ENCODE results near the gene SLC30A3.

SLC30A3 gene

GRCh38 chr2:27256855-27257454, 5.9 kb downstream of the SLC30A3 start:
- DNase-seq (ENCODE audit: low read depth), result no peak

DNA sequence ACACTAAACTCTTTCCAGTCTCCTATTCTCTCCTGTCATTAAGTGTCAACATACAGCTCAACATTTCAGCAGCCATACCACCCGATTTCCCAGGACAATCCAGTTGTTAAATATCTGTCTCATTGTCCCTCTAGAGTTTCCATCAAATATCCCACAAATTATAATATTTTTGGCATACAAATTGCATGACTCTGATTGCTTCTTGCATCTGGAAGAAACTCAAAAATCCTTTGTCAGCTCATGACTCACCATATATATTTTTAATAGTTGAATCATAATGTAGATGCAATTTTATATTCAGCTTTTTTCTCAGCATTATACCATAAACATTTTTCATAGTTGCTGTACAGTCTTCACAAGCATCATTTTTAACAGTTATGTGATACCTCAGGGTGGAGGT, 7.2 kb downstream of the SLC30A3 start:
- no peak for DNase-seq (ENCODE audit: low read depth)

DNA sequence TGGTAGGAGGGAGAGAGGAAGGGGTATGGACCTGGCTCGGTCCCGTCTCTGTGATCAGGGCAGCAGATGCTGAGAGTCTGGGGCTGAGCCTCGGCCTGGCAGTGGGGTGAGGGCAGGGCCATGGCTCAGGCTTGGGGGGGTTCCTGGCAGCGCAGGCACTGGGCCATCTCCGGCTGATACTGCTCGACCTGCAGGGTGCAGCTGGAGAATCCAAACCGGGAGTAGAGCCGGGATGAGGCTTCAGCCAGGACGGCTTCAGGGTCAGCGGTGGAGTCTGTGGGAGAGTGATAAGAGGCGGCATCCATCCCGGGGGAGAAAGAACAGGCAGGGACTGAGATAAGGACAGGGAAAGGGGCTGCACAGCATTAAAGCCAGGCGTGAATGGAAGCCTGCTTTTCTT, 7.7 kb downstream of the SLC30A3 start:
- no peak for DNase-seq (ENCODE audit: low read depth)

DNA sequence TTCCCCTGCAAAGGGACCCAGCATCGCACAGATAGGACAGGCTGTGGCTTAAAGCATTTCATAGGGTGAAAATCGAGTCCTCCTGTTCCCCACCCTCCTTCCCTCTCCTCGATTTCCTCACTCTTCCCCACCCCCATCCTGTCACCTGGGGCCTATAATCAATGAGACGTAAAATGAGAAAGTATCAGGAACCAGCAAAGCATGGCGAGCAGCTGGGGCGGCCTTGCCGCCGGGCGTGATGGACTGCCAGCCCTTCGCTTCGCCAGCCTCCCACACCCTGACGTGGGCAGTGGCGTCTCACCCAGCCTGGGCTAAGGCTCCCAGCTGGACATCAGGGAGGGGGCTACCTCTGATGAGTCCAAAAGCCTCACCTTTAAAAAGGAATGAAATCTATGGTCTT, 11.1 kb downstream of the SLC30A3 start:
- no peak for DNase-seq (ENCODE audit: low read depth)

DNA sequence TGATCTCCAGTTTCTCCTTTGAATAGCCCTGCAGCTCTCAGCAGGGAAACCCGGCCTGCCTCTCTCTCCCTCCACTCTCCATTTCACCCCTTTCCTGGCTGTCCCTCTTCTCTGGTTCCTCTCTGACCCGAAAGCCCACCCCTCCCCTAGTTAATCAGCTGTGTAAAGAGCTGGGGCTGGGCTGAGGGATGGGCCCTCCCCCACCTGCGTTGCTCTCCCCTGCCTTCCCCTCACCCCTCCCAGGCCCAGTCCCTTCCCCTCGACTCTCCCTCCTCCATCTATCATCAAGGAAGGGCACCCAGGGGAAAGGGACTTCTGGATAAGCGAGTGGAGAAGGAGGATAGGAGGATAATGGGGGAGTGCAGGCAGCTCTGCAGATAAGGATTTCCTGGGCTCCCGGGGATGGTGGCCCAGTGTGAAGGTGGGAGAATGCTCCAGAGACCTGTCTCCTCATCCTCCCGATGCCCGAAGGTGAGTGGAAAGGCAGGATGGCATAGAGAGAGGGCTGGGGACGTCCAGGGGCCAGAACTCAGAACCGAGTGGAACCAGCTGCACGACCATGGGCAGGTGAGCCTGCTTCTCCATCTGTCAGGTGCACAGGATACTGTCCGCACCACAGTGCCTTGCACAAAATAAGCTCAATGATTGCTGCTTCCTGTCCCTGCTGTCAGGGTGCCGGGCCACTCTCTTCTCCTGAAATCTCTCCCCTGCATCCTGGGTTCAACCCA, 12.0 kb downstream of the SLC30A3 start:
- no peak for DNase-seq (ENCODE audit: low read depth)

DNA sequence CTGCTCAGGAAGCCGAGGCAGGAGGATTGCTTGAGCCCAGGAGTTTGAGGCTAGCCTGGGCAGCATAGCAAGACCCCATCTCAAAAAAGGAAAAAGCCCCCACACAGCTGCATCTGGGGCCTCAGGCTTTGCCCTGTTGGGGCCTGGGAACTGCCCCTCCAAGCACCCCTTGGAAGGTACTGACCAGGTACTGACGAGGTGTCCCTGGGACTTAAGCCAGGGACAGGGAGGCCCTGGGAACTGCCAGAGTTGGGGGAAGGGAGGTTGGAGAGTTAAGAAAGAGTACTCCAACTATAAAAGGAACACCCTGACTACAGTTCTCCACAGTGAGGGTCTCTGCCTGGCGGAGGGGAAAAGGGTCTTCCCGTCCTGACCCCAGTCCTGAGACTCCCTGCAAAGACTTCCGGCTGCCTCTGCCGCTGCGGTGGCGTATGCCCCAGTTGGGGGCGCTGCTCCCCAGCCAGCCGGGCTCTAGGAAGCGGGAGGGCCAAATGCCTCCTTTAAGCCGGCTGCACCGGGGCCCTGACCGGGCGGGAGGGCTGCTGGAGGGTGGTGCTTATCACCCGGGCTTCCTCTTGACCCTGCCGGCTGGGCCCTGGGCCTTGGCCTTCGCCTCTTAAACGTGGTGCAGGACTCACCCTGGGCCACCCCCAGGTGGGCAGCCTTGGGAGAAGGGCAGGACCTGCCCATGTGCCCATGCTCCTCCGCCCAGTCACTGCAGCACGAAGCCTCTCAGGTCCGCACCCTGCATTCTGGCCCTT, 12.8 kb downstream of the SLC30A3 start:
- peak; percentile 3 for DNase-seq (ENCODE audit: low read depth)

GRCh38 chr2:27249159-27249890, 13.5 kb downstream of the SLC30A3 start:
- DNase-seq (ENCODE audit: low read depth), result no peak

DNA sequence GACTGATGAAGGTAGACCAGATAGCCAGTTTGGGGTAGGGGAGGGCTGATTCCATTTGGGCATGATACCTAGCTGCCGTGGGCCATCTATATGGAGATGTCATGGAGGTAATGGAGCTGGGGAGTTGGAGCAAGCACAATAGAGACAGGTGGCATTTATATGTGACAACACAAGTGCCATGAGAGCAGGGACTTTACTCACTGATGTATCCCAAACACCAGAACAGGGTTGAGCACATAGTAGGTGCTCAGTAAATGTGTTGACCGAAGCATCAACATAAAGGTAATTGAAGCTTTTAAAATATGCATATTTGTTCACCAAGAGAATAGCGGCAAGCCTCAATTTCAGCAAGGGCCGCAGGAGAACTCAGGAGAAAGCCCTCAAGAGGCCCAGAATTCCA, 15.0 kb downstream of the SLC30A3 start:
- DNase-seq (ENCODE audit: low read depth), result no peak

- DNase-seq (ENCODE audit: low read depth), result no peak
These were observed 17.2 kb downstream of the SLC30A3 start for GRCh38 chr2:27245626-27246025.

GRCh38 chr2:27245116-27245515, 17.7 kb downstream of the SLC30A3 start:
- no peak for DNase-seq (ENCODE audit: low read depth)

DNA sequence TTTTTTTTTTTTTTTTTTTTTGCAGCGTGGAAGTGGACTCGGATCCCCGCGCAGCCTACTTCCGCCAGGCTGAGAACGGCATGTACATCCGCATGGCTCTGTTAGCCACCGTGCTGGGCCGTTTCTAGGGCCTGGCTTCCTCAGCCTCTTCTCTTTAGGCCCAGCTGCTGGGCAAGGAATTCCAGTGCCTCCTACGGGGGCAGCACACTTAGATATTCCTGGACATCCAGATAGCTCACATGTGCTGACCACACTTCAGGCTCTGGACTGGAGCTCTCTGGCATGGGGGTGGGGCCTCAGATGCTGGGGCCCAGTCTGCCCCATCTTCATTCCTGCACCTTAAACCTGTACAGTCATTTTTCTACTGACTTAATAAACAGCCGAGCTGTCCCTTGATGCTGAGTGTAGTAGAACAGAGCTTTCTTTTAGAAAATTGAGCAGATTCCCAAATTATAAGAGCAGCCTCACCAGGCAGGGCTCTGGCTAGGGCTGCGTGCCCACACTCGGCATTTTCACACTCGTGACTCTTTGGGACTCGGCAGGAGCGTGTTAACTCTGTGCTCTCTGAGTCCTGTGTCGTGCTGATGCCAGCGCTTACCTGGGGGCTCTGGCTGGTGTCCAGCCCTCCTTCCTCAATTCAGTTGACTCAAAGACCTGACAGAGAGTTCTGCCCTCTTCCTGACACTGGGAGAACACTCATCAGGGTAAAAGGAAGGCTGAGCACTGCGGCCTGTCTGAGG, 19.3 kb downstream of the SLC30A3 start:
- DNase-seq (ENCODE audit: low read depth), result no peak

DNA sequence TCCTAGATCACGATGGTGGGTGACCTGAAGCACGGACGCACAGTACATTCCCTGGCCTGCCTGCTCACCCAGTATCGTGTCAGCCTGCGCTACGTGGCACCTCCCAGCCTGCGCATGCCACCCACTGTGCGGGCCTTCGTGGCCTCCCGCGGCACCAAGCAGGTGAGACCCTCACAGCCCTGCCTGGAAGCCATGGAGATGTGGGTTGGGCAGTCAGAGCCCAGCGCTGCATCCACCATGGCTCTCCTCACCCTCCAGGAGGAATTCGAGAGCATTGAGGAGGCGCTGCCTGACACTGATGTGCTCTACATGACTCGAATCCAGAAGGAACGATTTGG, 20.3 kb downstream of the SLC30A3 start:
- no peak for DNase-seq (ENCODE audit: low read depth)

DNA sequence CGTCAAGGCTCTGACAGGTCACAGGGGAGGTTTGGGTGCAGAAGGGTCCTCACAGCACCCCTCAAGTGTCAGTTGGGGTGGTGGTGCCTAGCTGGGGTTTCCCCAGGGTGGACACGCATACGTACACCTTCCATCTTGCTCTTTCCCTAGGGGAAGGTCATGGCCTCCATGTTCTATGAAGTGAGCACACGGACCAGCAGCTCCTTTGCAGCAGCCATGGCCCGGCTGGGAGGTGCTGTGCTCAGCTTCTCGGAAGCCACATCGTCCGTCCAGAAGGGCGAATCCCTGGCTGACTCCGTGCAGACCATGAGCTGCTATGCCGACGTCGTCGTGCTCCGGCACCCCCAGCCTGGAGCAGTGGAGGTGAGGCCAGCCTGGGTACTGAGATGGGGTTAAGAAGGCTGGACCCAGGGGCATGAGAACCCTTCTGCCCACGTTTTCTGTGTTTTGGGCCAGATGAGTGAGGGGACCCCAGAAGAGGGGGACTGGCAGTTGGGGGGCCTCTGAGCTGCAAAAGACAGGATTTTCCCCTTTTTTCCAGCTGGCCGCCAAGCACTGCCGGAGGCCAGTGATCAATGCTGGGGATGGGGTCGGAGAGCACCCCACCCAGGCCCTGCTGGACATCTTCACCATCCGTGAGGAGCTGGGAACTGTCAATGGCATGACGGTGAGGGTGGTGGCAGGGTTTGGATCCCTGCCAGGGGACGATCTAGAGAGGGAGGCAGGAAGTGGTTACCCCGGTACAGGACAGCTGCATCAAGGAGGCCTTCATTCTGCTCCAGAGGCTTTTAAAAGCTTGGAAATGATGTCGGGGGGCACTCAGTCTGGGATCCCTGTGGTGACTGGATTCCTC, 20.9 kb downstream of the SLC30A3 start:
- DNase-seq (ENCODE audit: low read depth), result no peak

- no peak for DNase-seq (ENCODE audit: low read depth)
These were observed 22.4 kb downstream of the SLC30A3 start for GRCh38 chr2:27240406-27240805.

GRCh38 chr2:27238976-27239375, 23.9 kb downstream of the SLC30A3 start:
- DNase-seq (ENCODE audit: low read depth), result no peak

- no peak for DNase-seq (ENCODE audit: low read depth)
These were observed 25.4 kb downstream of the SLC30A3 start for GRCh38 chr2:27237341-27237945.

GRCh38 chr2:27236626-27237025, 26.2 kb downstream of the SLC30A3 start:
- DNase-seq (ENCODE audit: low read depth), result no peak

DNA sequence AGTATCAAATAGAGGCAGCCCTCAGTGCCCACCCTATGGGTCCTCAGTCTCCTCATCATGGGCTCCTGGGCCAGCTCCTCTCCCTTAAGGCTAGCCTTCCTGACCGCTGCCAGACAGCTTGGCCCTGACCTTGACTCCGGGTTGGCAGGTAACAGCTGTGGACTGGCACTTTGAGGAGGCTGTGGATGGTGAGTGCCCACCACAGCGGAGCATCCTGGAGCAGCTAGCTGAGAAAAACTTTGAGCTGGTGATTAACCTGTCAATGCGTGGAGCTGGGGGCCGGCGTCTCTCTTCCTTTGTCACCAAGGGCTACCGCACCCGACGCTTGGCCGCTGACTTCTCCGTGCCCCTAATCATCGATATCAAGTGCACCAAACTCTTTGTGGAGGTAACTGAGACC, 26.7 kb downstream of the SLC30A3 start:
- no peak for DNase-seq (ENCODE audit: low read depth)

DNA sequence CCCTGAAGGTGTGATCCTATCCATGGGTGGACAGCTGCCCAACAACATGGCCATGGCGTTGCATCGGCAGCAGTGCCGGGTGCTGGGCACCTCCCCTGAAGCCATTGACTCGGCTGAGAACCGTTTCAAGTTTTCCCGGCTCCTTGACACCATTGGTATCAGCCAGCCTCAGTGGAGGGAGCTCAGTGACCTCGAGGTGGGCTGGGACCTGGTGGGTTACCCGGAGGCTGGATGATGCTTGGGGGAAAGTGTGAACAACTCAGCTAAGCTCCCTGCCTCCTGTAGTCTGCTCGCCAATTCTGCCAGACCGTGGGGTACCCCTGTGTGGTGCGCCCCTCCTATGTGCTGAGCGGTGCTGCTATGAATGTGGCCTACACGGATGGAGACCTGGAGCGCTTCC, 29.5 kb downstream of the SLC30A3 start:
- no peak for DNase-seq (ENCODE audit: low read depth)

DNA sequence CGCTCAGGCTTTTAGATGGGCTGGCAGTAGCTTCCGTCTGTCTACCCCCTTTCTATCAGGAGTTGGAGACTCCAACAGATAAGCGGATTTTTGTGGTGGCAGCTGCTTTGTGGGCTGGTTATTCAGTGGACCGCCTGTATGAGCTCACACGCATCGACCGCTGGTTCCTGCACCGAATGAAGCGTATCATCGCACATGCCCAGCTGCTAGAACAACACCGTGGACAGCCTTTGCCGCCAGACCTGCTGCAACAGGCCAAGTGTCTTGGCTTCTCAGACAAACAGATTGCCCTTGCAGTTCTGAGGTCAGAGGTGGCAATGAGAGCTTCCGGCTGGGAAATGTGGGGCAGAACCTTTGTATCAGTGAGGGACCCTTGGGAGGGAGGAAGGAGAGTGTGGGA, 30.9 kb downstream of the SLC30A3 start:
- DNase-seq (ENCODE audit: low read depth), result no peak

- DNase-seq (ENCODE audit: low read depth), result no peak
These were observed 35.3 kb downstream of the SLC30A3 start for GRCh38 chr2:27227501-27227900.

Data from fibroblast of the conjunctiva (primary cell).